ENCODE data around the gene LIN28B.
A peak's percentile ranks its signal among the peaks of the same experiment; 100 is the strongest.
"Not testable (repeated sequence)": the region's sequence is repeated elsewhere in the genome, so short reads cannot be mapped to it uniquely, and the experiment has no call there.

LIN28B gene, protein sequence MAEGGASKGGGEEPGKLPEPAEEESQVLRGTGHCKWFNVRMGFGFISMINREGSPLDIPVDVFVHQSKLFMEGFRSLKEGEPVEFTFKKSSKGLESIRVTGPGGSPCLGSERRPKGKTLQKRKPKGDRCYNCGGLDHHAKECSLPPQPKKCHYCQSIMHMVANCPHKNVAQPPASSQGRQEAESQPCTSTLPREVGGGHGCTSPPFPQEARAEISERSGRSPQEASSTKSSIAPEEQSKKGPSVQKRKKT

GRCh38 chr6:104956731-104957294, at the start of gene LIN28B:
Gene LIN28B, plus strand, starts transcription at chr6:104957107. Its CDS starts 144 bp downstream, at chr6:104957251.
- DNase-seq (ENCODE audit: low read depth), result no peak

- no peak for DNase-seq (ENCODE audit: low read depth)
Observed at GRCh38 chr6:104908031-104908887, 48.6 kb upstream of the LIN28B start.

- DNase-seq (ENCODE audit: low read depth), result no peak
Observed at GRCh38 chr6:104908888-104909525, 47.9 kb upstream of the LIN28B start.

DNA sequence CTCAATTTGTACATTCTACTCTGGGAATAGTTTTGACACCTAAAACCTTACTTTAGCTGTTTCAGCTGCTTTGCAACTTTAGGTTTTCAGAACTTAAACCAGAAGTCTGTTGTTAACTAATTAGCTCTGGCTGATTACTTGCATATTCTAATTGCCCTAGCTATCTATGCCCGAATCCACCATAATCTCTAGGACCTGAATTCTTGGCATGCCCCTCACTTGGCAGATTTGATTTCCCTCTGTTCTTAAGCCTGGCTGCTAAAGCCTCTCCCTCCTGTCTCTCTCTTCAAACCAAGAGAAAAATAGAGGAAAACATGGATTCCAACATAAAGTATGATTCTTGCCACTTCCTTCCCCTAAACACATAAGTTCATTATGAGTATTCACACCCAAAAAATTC, 35.0 kb upstream of the LIN28B start:
- no peak for DNase-seq (ENCODE audit: low read depth)

DNA sequence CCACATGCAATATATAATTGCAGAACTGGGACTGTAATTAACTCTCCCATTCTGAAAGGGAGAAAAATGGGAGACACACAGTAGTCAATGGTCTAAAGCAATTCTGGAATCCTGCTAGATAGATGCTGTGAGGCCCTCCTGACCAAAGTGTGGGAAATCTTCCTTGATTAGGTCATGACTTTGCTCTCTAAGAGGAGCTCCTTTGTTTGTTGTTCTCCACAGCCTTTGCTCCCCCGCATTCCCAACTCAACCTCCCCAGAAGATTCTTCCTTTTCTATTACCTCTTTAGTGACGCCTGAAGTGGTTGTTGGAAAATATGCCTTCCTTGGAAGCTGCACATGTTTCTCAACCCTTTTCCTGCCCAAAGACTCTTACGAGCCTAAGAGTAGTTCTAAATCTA, 28.8 kb upstream of the LIN28B start:
- DNase-seq (ENCODE audit: low read depth), result no peak

- no peak for DNase-seq (ENCODE audit: low read depth)
Observed at GRCh38 chr6:104929353-104929752, 27.6 kb upstream of the LIN28B start.

GRCh38 chr6:104930939-104931338, 26.0 kb upstream of the LIN28B start:
- no peak for DNase-seq (ENCODE audit: low read depth)

GRCh38 chr6:104936766-104937535, 20.0 kb upstream of the LIN28B start:
- DNase-seq (ENCODE audit: low read depth), result no peak

GRCh38 chr6:104940238-104940892, 16.5 kb upstream of the LIN28B start:
- no peak for DNase-seq (ENCODE audit: low read depth)

DNA sequence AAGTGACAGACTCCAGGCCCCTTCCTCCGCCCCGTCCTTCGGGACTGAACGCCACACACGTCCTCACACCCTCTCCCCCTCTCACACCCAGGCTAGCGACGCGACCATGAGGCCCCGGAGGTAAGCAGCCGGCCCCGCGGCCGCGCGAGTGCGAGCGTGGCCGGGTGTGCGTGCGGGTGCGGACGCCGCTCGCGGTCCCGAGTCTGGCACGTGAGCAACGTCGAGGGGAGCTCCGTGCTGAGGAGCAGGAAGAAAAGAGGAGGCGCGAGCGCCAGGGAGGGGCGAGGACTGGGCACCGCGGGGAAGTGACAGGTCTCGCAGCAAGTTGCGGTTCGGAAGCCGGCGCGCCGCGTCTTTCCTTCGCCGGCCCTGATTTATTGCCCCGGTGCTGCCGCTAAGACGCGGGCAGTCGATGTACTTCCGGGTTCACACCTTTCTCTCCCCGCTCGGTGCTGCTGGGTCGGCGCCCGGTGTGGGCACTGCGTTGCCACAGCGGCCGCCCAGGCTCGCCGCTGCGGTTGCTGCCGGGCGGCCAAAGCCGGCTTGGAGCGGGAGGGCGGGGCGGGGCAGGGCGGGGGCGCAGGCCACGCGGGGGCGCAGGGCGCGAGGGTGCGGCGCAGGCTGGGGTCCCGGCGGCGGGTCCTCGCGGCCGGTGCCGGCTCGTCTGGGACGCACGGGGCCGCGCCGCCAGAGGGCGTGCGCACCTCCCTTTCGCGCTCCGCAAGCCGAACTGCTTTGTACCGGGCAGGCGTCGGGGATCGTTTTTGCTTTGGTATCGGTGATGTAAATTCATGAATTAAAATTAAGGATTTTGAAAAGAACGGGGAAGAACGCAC, 15.8 kb upstream of the LIN28B start:
- peak; percentile 11 for DNase-seq (ENCODE audit: low read depth)

GRCh38 chr6:104941729-104942091, 15.2 kb upstream of the LIN28B start:
- no peak for DNase-seq (ENCODE audit: low read depth)

- no peak for DNase-seq (ENCODE audit: low read depth)
Observed at GRCh38 chr6:104943781-104944180, 13.1 kb upstream of the LIN28B start.

GRCh38 chr6:104949206-104949605, 7.7 kb upstream of the LIN28B start:
- DNase-seq (ENCODE audit: low read depth), result no peak

DNA sequence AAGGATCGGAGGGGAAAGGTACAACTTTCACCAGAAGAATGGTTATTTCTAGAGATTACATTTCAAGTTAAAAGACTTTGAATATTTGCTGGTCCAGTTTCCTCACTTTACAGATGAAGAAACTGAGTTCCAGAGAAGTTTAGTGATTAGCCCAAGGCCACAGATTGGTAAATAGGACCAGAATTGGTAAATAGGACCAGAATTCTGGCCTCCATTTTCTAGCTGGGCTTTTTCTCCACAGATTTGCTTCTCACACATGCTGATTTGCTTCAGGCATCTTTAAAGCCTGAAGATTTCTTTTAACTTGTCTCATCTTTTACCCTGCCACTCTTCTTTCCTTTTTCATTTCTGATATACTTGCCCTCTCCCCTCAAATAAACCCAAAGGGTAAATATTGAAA, 5.2 kb upstream of the LIN28B start:
- no peak for DNase-seq (ENCODE audit: low read depth)

GRCh38 chr6:104952911-104953399, 4.0 kb upstream of the LIN28B start:
- no peak for DNase-seq (ENCODE audit: low read depth)

- DNase-seq (ENCODE audit: low read depth), result not testable (repeated sequence)
Observed at GRCh38 chr6:104953400-104954189, 3.3 kb upstream of the LIN28B start.

- DNase-seq (ENCODE audit: low read depth), result no peak
Observed at GRCh38 chr6:104954190-104954797, 2.6 kb upstream of the LIN28B start.

- DNase-seq (ENCODE audit: low read depth), result no peak
Observed at GRCh38 chr6:104955491-104955890, 1.4 kb upstream of the LIN28B start.

Data from fibroblast of gingiva (primary cell).